Urinary bladder (tissue), 4 donors: ENCODE results near the gene BOD1L2. TPM values are rescaled to one million over a fixed set of nuclear protein-coding genes. Genes with fewer than 3 reads are reported as not detected.

Source experiments
- DNase-seq: peaks from one replicate; pipeline ENCODE4 v3.0.0-alpha.2; 2015; ENCODE audit errors: extremely low spot score
- H3K27ac ChIP-seq: one replicate; pipeline ENCODE4 v1.5.1; 2013; ENCODE audit warnings: low read depth, mild to moderate bottlenecking, moderate library complexity
- H3K36me3 ChIP-seq: one replicate; pipeline ENCODE4 v1.6.1; 2013; ENCODE audit warnings: mild to moderate bottlenecking, moderate library complexity; ENCODE audit not compliant: insufficient read depth
- H3K4me1 ChIP-seq: one replicate; pipeline ENCODE4 v1.6.1; 2013; ENCODE audit warnings: mild to moderate bottlenecking, moderate library complexity; ENCODE audit not compliant: insufficient read depth
- H3K4me3 ChIP-seq: one replicate; pipeline ENCODE4 v1.5.1; 2013; ENCODE audit warnings: low read depth, low read length
- WGBS: extraction: QIAGEN DNeasy Blood & Tissue Kit; methylation state at CpG from one replicate; pipeline ENCODE4 v1.1.7; 2013; 5-methylcytosine and 5-hydroxymethylcytosine counted together
- polyA plus RNA-seq: library from polyadenylated mRNA; stranded (reverse); fragments of 200-250 nt; gene quantifications from one replicate; pipeline ENCODE4 v1.2.3, GENCODE V29; 2013
- total RNA-seq: library from RNA; depleted of rRNA; stranded (reverse); fragments of >200 nt; gene quantifications from one replicate; pipeline ENCODE4 v1.2.3, GENCODE V29; 2014
- donor health status: healthy with polysubstance abuse.
- donor health status: healthy.

The BOD1L2 gene
- total and polyA plus RNA-seq, 2 donors: not detected

DNA sequence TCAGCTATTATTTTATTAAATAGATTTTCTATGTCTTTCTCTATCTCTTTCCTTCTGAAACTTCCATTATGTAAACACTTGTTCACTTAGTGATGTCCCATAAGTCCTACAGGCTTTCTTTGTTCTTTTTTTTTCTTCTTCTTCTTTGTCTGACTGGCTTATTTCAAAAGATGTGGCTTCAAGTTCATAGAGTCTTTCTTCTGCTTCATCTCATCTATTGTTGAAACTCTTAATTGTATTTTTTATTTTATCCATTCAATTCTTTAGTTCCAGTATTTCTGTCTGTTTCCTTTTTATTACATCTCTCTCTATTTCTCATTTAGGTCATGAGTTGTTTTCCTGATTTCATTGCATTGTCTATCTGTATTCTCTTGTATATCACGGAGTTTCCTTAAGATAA, 38.5 kb downstream of the BOD1L2 start:
- H3K27ac ChIP-seq: no peak overlapping the region
- no peaks in the 10 kb centered on the region for H3K36me3 ChIP-seq
- H3K4me1 ChIP-seq: no peaks in the 10 kb centered on the region
- no peak overlapping the region for H3K4me3 ChIP-seq
- no peak for DNase-seq
- 73% methylated on average over 1 of the region's 1 CpG for WGBS

GRCh38 chr18:57188851-57189557, 42.1 kb downstream of the BOD1L2 start:
- no peak overlapping the region for H3K4me3 ChIP-seq
- no peak overlapping the region for H3K27ac ChIP-seq
- no peak for DNase-seq
- H3K36me3 ChIP-seq: no peaks in the 10 kb centered on the region
- H3K4me1 ChIP-seq: no peaks in the 10 kb centered on the region
- 59% methylated on average over 6 of the region's 6 CpGs for WGBS

GRCh38 chr18:57190026-57190425, 43.1 kb downstream of the BOD1L2 start:
- Histone ChIP-seq H3K36me3 (no peaks in the 10 kb centered on the region), H3K27ac (no peak overlapping the region), H3K4me3 (no peak overlapping the region), H3K4me1 (no peaks in the 10 kb centered on the region)
- no peak for DNase-seq
- WGBS: 66% methylated on average over 1 of the region's 1 CpG

DNA sequence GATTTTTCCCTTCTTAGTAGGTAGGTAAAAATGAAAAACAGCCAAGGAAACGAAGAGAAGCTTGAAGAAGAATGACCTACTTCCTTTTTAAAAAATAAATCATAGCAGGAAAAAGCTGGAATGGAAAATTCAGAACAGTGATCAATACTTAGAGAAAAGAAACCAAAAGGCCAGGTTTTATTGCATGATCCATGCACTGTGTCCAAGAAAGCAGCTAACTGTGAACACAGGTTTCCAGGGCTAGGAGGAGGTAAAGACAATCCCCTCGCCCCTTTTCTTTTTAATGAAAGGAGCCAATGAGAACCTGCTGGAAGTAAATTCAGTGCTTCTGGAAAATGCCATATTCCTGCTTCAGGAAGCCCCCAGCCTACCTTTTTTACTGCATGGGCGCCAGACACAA, 47.2 kb downstream of the BOD1L2 start:
- no peaks in the 10 kb centered on the region for H3K4me1 ChIP-seq
- no peaks in the 10 kb centered on the region for H3K36me3 ChIP-seq
- H3K27ac ChIP-seq: no peak overlapping the region
- WGBS: 53% methylated on average over 3 of the region's 3 CpGs
- no peak overlapping the region for H3K4me3 ChIP-seq
- no peak for DNase-seq

- no peaks in the 10 kb centered on the region for H3K4me1 ChIP-seq
- H3K36me3 ChIP-seq: no peaks in the 10 kb centered on the region
- DNase-seq: no peak
- H3K27ac ChIP-seq: no peak overlapping the region
- WGBS: 75% methylated on average over 3 of the region's 3 CpGs
- no peak overlapping the region for H3K4me3 ChIP-seq
Observed at GRCh38 chr18:57194622-57195021, 47.7 kb downstream of the BOD1L2 start.

DNA sequence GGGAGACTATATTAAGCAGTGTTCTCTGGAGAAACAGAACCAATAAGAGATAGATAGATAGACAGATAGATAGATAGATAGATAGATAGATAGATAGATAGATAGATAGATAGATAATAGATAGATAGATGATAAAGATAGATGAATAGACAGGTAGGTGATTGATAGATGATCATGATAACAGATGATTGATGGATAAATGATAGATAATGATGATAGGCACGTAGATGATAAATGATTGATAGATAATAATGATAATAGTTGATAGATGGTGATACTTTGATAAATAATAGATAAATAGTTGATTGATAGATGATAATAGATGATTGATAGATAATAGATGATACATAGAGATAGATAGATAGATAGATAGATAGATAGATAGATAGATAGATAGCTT, 48.5 kb downstream of the BOD1L2 start:
- no peaks in the 10 kb centered on the region for H3K4me1 ChIP-seq
- H3K4me3 ChIP-seq: no peak overlapping the region
- DNase-seq: no peak
- WGBS: 65% methylated on average over 1 of the region's 1 CpG
- H3K27ac ChIP-seq: no peak overlapping the region
- no peaks in the 10 kb centered on the region for H3K36me3 ChIP-seq

DNA sequence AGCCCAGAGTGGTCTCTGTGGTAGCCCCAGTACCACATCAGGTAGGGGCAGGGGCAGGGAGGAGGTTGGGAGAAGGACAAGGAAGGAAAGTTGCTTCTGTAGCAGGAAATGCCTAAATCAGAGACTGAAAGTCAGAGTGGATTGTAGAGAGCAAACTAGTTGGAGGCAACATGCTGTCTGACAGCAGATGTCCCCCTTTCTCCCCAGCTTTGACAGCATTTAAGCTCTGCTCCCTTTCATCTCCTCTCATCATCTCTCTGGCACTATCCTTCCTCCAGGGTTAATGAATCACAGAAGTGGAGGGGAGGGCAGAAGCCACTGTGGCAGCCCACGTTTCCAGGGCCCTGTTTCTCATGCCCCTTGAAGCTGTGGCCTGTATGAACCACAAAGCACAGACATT, 50.4 kb downstream of the BOD1L2 start:
- Histone ChIP-seq H3K36me3 (no peaks in the 10 kb centered on the region), H3K27ac (no peak overlapping the region), H3K4me1 (no peaks in the 10 kb centered on the region), H3K4me3 (no peak overlapping the region)
- no peak for DNase-seq
- WGBS: 27% methylated on average over 1 of the region's 1 CpG

GRCh38 chr18:57198073-57198472, 51.2 kb downstream of the BOD1L2 start:
- Histone ChIP-seq H3K4me1 (no peaks in the 10 kb centered on the region), H3K27ac (no peak overlapping the region), H3K4me3 (no peak overlapping the region), H3K36me3 (no peaks in the 10 kb centered on the region)
- 60% methylated on average over 1 of the region's 1 CpG for WGBS
- no peak for DNase-seq

Other genes with a start within 250 kb of the BOD1L2 start
- 0.69 TPM for gene ST8SIA3, start 205.5 kb downstream of the BOD1L2 start, total RNA-seq
- gene ST8SIA3, start 205.5 kb downstream of the BOD1L2 start, polyA plus RNA-seq: 0.09 TPM